GM12892 (cell line): ENCODE measurements around the gene PGA3.
"Not testable (repeated sequence)": the region's sequence is repeated elsewhere in the genome, so short reads cannot be mapped to it uniquely, and the experiment has no call there.

Experiments used
- POLR2AphosphoS5 ChIP-seq: IDR thresholded peaks from 2 replicates; pipeline ENCODE4 v1.6.1; 2011; ENCODE audit warnings: low read depth, low read length, control low read depth
- TAF1 ChIP-seq: IDR thresholded peaks from 2 replicates; pipeline ENCODE4 v1.6.1; 2011; ENCODE audit warnings: low read depth, mild to moderate bottlenecking, control low read depth, low read length, borderline replicate concordance

DNA sequence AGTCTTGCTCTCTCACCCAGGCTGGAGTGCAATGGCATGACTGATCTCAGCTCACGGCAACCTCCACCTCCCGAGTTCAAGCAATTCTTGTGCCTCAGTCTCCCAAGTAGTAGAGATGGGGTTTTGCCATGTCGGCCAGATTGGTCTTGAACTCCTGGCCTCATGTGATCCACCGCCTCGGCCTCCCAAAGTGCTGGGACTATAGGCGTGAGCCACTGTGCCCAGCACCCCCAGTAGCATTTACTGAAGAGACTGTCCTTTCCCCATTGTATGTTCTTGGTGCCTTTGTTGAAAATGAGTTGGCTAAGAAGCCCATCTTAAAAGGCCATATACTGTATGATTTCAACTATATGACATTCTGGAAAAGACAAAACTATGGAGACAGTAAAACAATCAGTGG, 23.1 kb upstream of the PGA3 start:
- TF ChIP-seq POLR2AphosphoS5, TAF1: not testable (repeated sequence)
